ENCODE results near the gene LY6G6F. TPM values are rescaled to one million over a fixed set of nuclear protein-coding genes. Genes with fewer than 3 reads are reported as not detected.

LY6G6F gene
- polyA plus RNA-seq, 1 donor, result not detected

DNA sequence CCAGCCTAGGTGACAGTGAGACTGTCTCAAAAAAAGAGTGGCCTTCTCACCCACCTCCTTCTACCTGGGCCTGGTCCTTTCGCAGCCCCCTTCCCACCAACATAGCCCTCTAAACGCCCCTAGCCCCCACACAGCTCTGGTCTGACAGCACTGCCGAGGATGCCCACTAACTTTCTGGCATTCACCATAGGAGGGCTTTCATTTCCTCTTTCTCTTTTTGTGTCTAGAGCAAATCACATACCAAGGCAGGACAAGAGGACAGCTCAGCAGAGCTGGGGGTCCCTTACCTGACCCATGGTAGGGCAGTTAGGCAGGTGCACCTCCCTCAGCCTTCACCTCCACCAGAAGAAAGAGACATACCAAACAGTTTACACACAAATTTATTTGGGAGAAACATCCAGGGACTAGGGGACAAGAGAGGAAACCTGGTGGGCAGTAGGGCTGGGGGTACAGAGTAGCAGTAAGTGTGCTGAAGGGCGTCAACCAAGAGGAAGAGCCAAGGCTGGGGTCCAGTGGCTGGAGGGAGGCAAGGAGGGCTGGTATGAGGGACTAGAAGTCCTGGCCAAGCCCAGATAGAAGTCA is 30.3 kb upstream of the LY6G6F start:
- DNase-seq (ENCODE audit: low read depth), result no peak

DNA sequence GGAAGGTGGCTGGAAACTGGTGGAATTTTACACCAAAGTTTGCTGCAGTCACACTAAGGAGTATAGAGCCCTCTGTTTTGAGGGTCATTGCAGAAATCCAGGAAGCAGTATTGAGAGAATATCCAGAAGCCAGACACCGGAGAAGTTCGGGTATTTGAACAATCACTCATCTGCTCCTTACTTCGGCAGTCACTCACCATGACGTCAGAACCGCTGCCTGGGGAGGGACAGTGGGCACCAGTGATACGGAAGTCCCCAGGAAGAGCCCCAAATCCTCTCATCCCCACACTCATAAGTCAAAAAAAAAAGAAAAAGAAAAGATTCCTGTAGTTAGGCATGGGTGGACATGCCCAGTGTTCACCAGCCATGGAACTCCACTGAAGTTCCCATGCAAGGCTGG is 29.8 kb upstream of the LY6G6F start:
- no peak for DNase-seq (ENCODE audit: low read depth)

DNA sequence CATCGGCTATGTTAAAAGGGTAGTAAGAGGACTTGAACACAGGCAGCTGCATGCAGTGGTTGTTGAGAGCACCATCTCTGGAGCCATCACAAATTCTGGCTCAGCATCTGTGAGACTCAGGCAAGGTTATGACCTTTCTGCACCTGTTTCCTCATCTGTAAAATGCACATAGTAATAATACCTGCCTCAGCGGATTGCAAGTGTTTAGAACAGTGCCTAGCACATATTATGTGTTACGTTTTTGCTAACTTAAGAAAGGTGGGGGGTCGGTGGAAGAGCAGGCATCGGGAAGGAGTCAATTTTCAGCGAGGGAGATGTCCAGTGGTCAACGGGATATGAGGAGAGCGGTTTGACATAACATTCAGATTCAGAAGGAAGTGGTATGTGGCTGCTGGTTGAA is 28.7 kb upstream of the LY6G6F start:
- no peak for DNase-seq (ENCODE audit: low read depth)

DNA sequence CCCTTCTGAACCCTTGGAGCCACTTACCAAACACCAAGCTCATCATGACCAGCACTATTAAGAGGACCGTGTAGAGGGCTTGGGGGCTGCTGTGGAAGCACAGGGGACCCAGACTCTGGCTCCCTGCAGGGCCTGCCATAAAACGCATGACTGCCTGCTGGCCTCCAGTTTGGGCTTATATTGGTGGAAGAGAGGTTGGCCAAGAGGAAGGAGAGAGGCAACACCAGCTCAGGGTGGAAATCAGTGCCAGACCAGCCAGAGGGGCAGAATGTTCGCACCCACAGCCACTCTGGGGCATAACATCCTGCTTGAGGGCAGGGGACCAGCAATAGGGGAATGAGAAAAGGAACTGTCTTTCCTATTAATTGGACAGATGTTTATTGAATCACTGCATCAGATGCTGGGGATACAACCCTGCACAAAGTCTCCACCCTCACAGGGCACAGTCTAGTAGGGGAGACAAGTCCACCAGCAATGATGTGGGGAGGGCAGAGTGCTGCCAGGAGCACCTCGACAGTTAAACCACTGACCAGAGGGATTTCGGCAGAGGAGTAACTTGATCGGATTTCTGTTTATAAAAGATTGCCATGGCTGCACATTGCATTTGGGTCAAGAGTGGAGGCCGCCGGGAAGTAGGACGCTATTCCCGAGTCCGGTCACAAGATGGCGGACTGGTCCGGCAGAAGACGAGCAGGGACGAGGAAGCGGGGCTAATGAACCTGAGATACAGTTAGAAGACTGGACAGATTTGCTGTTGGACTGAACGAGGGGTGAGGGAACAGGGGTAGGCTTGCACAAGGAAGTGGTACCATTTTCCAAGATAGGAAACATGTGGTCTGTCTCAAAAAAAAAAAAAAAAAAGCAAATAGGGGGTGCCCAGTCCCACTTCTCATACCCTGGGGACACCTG is 26.2 kb upstream of the LY6G6F start, which contains the start of gene LY6G5C:
LY6G5C (minus strand) TSS at position 842 of the 909 bp plus-strand sequence; CDS start at position 148, 694 bp downstream.
- peak; percentile 77 for DNase-seq (ENCODE audit: low read depth)

DNA sequence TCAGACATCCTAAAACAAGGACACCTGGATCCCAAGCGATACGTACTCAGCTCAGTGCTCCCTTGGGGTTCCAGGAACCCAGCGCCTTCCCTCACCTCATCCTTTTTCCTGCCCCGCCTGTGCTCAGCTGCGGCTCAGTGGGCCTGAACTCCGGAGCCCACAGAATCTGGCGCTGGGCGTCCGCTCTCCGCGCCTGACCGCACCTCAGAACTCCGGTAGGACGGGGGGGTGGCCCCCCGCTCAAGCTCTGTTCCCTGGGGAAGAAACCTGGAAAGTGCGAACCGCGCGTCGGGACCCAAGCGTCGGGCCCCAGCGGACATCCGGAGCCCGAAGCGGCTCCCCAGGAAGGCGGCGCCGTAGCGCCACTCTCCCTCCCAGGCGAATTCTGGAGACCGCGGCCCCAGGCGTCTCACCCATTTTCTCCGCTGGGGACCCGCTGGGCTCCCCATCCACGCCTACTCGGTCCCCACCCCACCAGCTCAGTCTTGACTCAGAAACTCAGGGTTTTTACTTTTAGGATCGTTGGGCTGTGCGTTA is 25.5 kb upstream of the LY6G6F start:
- no peak for DNase-seq (ENCODE audit: low read depth)

DNA sequence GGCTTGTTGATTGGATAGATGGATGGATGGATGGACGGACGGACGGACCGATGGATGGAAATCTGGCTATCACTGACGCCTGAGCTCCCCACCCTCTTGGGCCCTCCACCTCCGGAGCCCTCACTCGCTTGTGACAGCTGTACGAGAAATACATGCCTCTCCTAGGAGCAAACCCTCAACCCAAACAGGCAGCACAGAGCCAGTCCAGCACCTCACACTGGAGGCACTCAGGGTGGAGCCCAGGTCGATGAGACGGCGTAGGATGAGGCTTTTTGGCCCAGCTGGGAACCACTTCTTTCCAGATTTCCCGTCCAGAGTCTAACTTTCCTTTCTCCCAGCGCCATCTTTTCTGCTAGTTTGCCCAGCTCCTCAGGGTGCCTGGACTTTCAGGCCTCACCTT is 23.1 kb upstream of the LY6G6F start:
- no peak for DNase-seq (ENCODE audit: low read depth)

DNA sequence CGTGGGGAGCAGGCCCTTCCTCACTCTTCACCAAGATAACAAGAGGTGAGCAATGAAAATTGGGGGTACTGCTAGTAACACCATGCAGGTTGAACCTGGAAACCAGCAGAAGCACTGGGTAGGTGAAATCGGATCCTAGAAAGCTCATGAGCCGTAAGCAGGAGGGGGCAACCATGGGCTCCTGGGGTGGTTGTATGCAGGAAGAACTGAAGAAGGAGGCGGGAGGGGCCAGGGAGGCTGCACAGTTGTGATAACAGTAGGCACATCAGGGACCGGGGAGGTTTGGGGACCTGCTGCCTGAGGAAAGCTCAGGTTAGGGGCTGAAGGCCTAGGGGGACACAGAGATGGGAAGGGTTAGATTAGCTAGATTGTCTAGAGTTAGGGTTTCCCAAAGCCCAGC is 20.2 kb upstream of the LY6G6F start:
- DNase-seq (ENCODE audit: low read depth), result no peak

DNA sequence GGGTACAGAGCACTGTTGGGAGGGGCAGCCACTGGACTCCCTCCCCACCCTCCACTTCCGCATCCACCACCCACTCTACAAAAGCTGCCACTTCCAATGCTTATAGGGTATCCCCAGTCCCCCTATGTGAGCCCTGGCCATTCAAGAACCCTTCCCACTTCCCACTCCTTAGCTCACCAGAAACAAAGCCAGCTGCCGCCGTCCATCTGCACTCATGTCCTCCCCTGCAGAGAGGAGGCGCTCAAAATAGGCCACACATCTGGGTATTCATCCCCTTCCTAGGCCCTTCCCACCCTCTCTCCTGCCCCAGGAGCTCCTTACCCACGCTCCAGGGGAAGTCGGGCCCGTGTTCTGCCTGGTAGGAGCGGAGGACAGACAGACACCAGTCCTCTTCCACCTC is 19.3 kb upstream of the LY6G6F start:
- no peak for DNase-seq (ENCODE audit: low read depth)

DNA sequence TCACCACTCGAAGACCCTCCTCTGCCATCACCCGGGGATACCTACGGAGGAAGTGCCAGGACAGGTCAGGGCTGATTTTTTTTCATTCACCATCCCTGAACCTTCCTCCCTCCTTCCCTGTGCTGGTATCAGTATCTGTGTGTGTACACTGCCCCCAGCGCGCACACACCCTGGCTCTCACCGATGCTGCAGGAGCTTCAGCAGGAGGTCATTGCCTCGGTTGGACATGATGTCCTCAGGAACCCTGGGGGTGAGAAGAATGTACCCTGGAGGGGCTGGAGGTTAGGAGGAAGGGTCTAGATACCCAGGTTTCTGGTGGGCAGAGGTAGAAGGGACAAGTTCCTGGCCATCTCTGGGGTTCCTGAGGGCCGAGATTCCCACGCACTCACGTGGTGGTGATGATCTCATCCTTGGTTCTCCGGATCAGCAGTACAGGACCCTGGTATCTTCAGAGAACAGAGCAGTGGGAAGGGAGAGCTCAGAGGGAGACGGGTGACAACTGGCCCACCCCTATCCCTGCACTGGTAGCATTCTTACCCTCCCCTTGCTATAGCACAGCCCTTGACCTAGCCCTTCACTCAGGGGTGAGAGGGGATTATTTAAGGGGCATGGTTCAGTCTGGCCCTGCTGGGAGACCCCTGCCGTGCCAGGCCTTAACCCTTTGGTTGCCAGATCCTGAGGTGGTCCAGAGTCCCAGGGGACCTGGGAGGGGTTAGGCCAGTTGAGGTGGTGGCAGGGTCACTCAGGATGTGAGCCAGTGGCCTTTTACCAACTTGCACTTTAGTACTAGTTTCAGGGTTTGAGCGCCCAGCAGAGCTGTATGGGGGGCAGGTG is 18.6 kb upstream of the LY6G6F start:
- DNase-seq (ENCODE audit: low read depth), result no peak

DNA sequence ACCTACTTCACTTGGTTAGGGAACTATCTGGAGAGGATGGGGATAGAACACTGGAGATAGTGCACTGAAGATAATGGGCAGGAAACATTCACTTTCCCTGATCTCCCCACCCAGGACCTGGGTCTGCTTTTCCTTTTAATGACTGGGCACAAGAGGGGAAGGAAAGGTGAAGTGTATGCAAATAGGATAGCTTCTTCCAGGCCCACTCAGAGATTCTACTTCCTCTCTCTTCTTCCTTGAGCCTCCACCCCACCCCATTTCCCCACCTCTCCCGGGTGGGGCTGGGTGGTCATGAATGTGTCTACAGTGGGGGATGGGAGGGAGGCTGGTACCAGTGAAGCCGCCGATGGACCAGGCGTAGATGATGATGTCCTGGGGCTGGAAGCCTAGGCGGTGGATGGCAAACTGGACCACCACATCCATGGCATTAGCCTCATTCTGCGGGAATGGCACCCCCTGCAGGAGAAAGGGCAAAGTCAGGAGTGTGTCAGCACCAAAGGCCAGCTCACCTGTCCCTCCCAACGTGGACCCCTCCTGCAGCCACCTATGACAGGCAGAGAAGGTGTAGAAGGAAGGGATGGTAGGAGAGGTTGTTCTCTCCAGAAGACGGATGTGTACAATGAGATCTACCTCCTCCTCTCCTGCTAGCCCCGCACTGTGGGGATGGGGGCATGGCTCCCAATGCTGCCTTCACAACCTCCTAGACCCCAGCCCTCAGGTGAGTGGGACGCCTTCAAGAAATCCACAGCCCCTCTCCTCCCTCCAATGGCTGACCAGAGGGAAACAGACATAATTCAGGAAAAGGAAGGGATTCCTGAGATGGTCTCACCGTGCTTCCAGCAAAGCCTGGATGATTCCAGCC is 17.2 kb upstream of the LY6G6F start:
- no peak for DNase-seq (ENCODE audit: low read depth)

DNA sequence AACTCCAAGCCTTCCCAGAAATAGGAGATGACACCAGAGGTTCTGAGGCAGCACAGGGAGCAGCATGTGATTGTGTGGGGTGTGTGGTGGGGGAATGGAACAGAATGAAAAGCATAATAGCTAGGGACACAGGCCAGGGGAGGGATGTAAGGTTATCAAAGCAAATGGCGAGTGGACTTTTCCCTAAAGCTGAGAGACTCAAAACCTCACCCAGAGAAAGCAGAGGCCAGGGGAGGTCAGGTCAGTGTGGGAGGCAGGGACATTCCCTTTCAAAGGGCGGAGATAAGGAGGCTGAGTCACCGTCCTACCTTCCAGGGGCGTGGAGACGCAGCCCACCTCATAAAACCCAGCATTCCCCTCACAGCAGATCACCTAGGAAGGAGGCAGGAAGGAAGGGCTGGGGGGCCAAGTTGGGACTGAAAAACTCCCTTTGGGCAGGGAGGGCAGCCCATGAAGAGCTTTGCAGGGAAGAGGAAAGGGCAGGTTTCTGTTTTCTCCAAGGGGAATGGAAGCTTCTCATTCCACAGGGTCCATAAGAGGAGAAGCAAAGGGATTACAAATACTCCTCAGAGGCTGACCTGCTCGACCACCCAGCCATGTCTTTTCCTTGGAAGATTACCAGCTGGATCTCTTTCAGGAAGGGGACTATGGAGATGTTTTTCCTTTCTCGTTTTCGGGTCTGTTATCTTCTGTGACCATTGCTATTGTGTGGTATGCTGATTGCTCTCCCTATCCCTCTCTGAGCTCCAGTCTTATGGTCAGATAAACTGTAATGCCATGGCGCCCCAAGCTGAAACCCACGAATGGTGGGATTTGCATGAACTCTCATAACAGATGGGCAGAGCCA is 16.2 kb upstream of the LY6G6F start:
- DNase-seq (ENCODE audit: low read depth), result no peak

DNA sequence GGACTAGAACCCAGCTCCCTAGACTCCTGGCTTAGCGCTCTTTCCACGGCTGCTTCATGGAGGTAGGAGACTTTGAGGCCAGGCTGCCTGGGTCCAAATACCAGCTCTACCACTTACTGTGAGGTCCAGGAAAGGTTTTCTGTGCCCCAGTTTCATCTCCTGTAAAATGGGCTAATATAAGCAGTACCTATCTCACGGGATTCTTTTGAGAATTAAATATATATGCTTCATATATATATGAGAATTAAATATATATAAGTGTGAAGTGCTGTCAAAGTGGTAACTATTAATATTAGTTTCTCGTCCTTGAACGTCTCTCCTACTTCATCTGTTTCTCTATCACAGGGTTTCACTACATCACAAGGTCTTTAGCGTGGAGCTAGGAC is 15.6 kb upstream of the LY6G6F start:
- DNase-seq (ENCODE audit: low read depth), result no peak

DNA sequence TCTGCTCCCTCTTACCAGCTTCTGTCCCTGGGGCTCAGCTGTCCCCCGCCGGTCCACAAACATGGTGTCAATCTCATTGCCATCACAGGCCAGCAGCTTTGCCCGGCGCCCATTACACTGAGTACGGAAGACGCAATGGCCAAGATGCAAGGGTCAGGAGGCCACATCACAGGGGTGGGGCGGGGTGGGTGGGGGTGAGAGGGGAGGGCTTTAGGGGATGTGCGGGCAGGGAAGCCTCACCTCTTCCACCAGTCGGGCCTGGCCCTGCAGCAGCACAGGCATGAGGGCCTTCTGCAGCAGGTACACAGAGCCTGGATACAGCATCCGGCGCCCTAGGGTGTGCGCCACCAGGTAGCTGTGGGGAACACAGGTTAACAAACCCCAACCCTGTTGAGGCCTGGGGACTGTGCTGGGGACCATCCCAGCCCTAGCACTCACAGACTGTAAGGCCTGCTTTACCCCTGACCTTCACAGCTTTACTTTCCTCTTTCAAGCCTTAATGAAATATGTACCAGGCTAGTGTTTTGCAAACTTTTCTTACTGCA is 15.0 kb upstream of the LY6G6F start:
- no peak for DNase-seq (ENCODE audit: low read depth)

DNA sequence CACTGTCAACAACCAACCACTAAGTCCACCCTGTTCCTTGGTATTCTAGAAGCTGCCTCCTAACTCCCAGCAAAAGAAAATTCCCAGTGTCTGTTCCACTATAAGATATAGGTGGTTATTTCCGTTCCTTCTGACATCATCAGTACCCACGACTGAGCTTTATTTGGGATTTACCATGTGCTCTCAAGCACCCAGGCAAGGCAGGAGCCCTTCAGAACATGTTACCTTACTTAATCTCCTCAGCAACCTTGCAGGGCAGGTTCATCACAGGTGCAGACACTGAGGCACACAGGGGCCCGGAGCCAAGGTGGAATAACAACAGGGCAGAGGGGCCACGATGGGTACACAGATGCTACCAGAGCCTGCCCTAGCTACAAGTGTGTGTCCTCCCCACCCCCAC is 14.3 kb upstream of the LY6G6F start:
- DNase-seq (ENCODE audit: low read depth), result no peak

DNA sequence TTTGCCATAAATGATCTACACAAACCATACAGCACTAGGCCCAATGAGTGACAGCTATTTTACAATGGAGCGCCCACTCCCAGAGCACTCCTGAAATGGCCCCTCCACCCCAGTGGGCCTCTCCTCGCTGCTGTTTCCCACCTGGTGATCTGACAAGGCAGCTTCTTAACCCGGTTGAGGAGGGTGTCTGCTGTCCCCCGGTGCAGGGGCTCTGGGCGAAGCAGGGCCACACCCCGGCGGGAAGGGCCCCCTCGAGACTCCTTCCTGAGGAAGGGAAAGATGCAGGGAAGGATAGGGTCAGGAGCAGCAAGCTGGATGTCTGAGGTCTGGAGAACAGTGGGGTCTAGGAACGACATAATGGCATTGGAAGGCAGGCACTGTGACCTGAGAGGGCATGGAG is 13.8 kb upstream of the LY6G6F start:
- no peak for DNase-seq (ENCODE audit: low read depth)

DNA sequence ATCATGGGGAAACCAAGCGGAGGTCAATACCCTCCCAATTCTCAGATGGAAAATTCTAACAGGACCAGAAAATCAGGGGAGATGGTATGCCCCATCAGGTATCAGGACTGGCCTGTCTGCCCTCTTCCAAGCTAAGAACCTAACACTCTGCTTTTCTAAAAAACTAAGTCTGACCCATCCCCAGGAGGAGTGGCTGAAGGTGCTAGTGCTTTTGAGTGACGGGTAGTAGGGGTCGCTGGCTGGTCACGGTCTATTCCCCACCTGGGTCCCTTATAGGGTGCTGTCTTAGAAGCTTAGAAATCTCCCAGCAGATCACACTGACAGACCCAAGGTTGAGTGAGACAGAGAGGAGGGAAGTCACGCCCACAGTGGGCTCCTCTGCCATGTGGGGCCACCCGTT is 13.1 kb upstream of the LY6G6F start:
- no peak for DNase-seq (ENCODE audit: low read depth)

DNA sequence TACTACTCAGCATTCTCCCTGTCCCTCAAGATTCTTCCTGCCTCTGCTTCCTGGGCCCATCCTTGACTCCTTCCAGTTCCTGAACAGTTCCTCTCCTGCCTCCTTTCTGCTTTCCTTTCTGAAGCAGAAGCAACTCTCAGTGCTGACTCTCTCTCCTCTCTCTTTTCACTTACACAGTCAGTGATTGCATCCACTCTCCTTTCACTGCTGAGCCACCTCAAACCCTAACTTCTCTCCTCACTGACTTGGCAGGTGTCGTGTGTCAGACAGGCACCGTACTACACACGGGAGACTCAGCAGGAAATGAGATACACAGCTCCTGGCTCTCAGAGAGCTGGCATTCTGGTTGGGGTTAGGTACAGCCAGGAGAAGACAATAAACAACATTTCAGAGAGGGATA is 9.1 kb upstream of the LY6G6F start:
- no peak for DNase-seq (ENCODE audit: low read depth)

DNA sequence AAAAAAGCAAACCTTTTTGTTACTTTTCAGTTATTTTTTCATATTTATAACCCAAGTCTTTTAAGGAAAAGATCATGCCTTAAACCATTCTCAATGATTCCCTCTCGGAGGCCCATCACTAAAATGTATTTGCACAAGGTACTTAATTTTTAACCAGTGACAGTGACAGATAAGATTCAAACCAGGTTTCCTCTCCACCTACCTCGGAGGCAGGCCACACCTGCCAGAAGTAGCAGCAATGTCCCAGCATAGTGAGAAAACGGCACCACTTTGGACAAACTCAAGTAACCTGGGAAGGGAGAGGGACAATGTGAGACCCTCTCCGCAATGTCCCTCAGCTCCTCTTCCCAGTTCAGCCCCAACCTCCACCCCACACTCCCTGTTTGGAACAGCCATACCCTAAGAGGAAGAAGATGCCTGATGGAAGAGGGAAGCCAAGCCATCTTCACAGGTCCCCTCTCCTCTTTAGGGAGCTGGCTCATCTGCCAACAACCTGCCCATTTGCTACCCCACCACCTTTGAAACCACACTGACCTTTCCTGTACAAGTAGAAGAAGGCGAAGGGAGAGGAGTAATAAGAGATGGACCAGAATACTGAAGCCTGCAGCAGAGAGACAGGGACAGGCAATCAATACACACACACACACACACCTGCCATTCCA is 5.8 kb upstream of the LY6G6F start:
- no peak for DNase-seq (ENCODE audit: low read depth)

DNA sequence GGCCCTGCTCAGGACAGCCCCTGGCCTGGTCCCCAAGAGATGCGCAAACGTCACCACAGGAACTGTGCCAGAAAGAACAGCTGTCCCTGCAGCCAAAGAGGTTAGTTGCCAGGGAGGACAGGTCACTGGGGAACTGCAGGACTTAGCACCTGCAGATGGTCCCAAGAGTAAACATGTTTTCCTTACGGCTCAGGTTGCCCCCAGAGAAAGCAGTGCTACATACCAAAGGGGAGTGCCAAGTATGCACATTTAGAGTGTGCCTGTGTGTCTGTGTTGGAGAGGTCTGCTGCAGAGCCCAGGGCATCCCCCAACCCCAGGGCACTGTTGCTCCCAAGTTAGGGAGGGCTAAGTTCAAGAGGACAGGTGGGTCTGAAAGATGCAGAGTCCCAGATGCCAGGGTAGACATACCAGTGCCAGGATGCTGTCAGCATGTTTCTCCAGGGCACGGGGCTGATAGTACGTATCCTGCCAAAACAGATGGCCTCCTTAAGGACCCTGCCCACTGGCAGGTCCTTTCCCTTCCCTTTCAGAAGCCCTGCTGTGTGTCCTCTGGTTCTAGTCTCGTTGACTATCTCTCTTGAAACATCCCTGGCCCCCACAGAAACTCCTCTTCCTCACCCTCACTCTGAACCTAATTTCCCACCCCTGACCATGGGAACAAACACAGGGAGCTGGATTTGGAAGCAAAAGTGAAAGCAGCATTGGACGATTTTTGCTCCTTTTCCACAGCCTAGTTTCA is 4.8 kb upstream of the LY6G6F start:
- DNase-seq (ENCODE audit: low read depth), result no peak

All from forelimb muscle (tissue), 1 donor.